ENCODE results near the gene IQGAP1.
A peak's percentile ranks its signal among the peaks of the same experiment; 100 is the strongest.
"Not testable (repeated sequence)": the region's sequence is repeated elsewhere in the genome, so short reads cannot be mapped to it uniquely, and the experiment has no call there.

Gene IQGAP1

GRCh38 chr15:90489514-90489913, 101.5 kb downstream of the IQGAP1 start:
- DNase-seq: no peak

GRCh38 chr15:90489944-90490343, 101.9 kb downstream of the IQGAP1 start:
- no peak for DNase-seq

- no peak for DNase-seq
Measured at GRCh38 chr15:90493647-90494046, 105.6 kb downstream of the IQGAP1 start.

GRCh38 chr15:90495067-90495466, 107.0 kb downstream of the IQGAP1 start:
- DNase-seq: no peak

GRCh38 chr15:90496791-90497190, 108.7 kb downstream of the IQGAP1 start:
- no peak for DNase-seq

GRCh38 chr15:90497376-90497775, 109.3 kb downstream of the IQGAP1 start:
- DNase-seq: no peak

GRCh38 chr15:90497912-90498311, 109.9 kb downstream of the IQGAP1 start:
- no peak for DNase-seq

- no peak for DNase-seq
Measured at GRCh38 chr15:90500171-90500570, 112.1 kb downstream of the IQGAP1 start.

- no peak for DNase-seq
Measured at GRCh38 chr15:90501898-90502297, 113.9 kb downstream of the IQGAP1 start.

- not testable (repeated sequence) for DNase-seq
Measured at GRCh38 chr15:90510781-90511180, 122.7 kb downstream of the IQGAP1 start.

- DNase-seq: not testable (repeated sequence)
Measured at GRCh38 chr15:90511211-90511618, 123.2 kb downstream of the IQGAP1 start.

GRCh38 chr15:90512276-90512675, 124.2 kb downstream of the IQGAP1 start:
- no peak for DNase-seq

- no peak for DNase-seq
Measured at GRCh38 chr15:90512981-90513380, 124.9 kb downstream of the IQGAP1 start.

- no peak for DNase-seq
Measured at GRCh38 chr15:90513448-90513847, 125.4 kb downstream of the IQGAP1 start.

- not testable (repeated sequence) for DNase-seq
Measured at GRCh38 chr15:90513893-90514292, 125.9 kb downstream of the IQGAP1 start.

GRCh38 chr15:90519688-90520087, 131.6 kb downstream of the IQGAP1 start:
- DNase-seq: no peak

GRCh38 chr15:90520365-90520764, 132.3 kb downstream of the IQGAP1 start:
- no peak for DNase-seq

- DNase-seq: no peak
Measured at GRCh38 chr15:90523373-90523772, 135.3 kb downstream of the IQGAP1 start.

- not testable (repeated sequence) for DNase-seq
Measured at GRCh38 chr15:90524018-90524803, 136.2 kb downstream of the IQGAP1 start.

- DNase-seq: no peak
Measured at GRCh38 chr15:90529011-90529370, 140.9 kb downstream of the IQGAP1 start.

GRCh38 chr15:90529371-90530249, 141.6 kb downstream of the IQGAP1 start, which contains the start of gene CRTC3:
CRTC3 (plus strand) TSS chr15:90529923; CDS start chr15:90530072, 149 bp downstream.
- DNase-seq: peak in 1 of 2 experiments; percentile 50

GRCh38 chr15:90530250-90531051, 142.4 kb downstream of the IQGAP1 start:
- DNase-seq: peak in 1 of 2 experiments; percentile 21

GRCh38 chr15:90531147-90531546, 143.1 kb downstream of the IQGAP1 start:
- DNase-seq: no peak
